Stimulated activated CD4-positive, alpha-beta T cell treated with anti-CD3 and anti-CD28 coated beads, Interleukin-4, amount 100 ng/mL, for 4 hours (primary cell): ENCODE data around the gene GPR85.
"Not testable (repeated sequence)": the region's sequence is repeated elsewhere in the genome, so short reads cannot be mapped to it uniquely, and the experiment has no call there.

Experiments
- DNase-seq, 2 experiments: peaks; one replicate each; pipeline ENCODE4 v3.0.0-alpha.2; 2020

The GPR85 gene

DNA sequence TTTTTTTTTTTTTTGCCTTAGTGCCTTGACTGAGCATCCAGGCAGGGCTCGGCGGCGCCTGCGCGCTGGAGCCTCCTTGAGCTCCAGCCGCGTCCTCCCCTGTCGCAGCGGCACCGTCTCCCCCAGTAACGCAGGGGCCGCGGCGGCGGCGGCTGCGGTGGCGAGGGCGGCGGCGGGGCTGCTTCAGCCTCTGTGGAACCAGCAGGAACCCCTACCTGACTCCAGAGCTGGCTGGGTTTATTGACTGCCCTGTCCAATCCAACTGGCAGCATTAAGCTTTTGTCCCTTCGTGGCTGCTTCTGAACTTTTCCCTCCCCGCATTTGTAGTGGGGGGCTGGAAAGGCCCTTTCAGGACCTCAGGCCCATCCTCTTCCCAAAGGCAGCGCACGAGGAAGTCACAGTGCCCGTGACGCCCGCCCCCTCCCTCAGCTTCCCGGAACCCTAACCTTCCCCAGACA lies at the start of gene GPR85:
GPR85 (minus strand) TSS at position 397 of the 458 bp plus-strand sequence. CDS start 2,106 bp downstream, outside the sequence.
- DNase-seq, result peak in 1 of 2 experiments; percentile 11

GRCh38 chr7:113134025-113134424 lies 47.4 kb upstream of the GPR85 start:
- no peak for DNase-seq

GRCh38 chr7:113131367-113131766 lies 44.7 kb upstream of the GPR85 start:
- no peak for DNase-seq

GRCh38 chr7:113128031-113128430 lies 41.4 kb upstream of the GPR85 start:
- DNase-seq, result no peak

- DNase-seq, result no peak
Observed at GRCh38 chr7:113125728-113126127, 39.1 kb upstream of the GPR85 start.

DNA sequence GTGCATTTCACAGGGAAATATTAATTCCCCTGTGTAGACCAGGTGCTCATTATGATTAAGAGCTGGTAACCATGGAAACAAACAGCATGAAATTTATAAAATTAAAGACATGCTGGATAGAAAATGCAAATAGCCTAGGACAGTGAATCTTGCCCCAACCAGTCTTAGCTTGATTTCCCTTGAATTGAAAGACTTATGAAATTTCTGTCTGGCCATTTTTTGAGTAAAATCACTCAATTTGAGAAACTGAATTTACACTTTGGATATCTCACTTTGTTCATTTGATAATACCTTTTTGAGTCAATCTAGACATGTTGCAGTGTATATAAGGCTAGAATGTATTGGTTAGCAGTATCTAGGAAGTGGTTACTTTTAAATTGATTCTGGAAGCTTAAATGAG lies 36.1 kb upstream of the GPR85 start:
- no peak for DNase-seq

DNA sequence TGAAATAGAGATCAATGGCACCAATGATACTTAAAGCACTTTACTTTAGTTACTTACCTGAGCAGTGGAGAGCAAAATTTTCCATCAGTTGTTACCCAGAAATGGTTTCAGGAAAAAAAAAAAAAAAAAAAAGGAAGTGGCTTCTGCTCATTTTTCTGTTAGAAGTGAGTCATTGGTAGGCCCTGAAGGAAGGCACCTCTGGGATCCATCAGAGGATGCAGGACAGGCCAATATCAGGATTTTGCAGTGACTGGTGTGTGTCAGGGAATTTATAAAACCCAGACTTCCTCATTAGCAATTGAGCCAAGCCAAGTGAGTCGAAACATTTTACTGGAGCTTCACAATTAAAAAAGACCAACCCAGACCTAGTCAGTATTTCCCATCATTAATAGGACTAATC lies 34.0 kb upstream of the GPR85 start:
- no peak for DNase-seq

DNA sequence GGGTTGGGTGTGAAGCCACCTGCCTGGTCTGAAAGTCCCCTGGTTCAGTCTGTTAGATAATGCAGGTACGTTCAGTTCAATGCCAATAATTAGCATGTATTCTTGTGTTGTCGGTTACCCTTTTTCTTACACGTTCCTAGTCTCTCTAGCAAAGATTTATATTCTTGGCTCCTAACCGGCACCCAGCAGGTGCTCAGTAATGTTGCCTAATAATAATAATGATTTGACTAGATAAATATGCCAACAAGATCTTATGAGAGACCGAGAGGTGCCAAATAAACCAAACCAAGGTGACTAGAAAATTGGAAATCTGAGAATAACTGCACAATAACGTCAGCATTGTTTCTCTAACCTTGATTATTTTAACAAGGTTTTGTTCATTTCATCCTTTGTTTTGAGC lies 32.8 kb upstream of the GPR85 start:
- DNase-seq, result no peak

DNA sequence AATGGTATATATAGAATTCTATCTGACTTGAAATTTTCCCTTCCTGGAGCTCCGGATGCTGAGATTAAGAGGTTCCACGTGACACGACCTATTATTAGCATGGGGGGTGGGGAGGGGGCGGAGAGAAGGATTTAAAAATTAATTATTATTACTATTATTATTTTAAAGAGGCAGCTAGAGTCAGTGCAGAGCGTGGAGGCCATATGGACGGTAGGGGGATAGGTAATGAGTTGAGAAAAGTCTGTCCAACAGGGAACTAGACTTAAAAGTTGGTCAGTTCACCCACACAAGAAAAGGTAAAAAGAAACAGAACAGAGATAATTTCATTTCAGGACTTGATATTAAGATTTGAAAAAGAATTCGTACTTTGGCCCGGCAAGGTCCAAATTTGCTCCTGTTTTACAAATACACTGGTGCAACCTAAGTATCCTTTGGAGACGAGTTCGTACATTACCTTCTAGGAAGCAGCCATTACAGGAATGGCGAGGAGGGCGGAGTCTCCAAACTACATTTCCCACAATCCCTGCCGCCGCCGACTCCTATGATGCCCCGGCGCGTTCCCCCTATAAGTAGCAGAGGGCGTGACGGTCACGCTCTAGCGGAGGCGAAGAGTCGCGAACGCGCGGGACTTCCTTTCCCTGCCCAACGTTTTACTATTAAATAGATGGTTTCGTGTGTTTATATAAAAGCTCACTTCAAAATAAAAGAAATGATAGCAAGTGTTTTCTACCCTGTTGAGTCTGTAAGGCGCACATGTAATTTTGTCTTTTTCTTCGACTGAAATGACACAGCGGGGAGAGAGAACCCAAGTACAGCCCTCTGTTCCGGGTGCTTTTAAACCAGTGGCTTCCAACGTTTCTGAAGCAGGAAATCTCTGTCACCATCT lies 31.7 kb upstream of the GPR85 start, which contains the start of gene SMIM30:
SMIM30 (minus strand) TSS at position 481 of the 886 bp plus-strand sequence. CDS start 976 bp downstream, outside the sequence.
- peak; percentile 81 to 88 for DNase-seq

DNA sequence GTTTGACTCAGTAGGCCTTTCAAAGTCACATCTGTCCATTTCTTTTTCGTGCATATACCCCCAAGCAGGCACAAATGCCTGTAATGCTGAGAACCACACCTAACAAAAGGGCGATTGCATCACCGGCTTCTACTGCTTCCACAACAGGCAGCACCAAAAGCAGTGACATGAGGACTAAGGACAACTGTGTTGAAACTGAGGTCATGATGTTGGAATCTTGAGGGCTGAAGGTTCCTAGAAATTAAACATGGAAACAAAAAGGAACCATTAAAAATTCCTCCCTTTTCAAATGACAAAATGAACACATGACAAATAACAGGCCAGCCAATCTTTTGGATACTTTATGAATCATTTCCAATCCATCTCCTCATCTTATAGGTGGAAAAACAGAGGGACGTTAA lies 30.7 kb upstream of the GPR85 start:
- not testable (repeated sequence) for DNase-seq

- no peak for DNase-seq
Observed at GRCh38 chr7:113113912-113114311, 27.3 kb upstream of the GPR85 start.

DNA sequence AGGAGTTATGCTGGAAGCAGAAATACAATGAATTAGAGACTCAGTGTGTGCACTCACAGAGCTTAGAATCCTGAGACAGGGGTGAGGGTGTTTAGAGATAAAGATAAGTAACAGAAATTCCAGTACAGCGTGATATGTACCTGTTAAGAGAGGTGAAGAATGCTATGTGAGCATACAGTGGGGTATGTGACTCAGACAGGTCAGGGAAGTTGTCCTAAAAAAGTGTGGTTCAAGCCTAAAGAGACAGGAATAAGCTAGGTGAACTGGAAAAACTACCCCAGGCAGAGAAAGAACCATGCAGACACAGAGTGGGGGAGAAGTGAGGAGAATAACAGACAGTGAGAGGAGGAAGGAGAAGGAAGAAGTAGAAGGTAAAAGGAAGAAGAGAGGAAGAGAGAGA lies 23.1 kb upstream of the GPR85 start:
- no peak for DNase-seq

- no peak for DNase-seq
Observed at GRCh38 chr7:113100121-113100603, 13.5 kb upstream of the GPR85 start.

- DNase-seq, result no peak
Observed at GRCh38 chr7:113099284-113099919, 12.8 kb upstream of the GPR85 start.

DNA sequence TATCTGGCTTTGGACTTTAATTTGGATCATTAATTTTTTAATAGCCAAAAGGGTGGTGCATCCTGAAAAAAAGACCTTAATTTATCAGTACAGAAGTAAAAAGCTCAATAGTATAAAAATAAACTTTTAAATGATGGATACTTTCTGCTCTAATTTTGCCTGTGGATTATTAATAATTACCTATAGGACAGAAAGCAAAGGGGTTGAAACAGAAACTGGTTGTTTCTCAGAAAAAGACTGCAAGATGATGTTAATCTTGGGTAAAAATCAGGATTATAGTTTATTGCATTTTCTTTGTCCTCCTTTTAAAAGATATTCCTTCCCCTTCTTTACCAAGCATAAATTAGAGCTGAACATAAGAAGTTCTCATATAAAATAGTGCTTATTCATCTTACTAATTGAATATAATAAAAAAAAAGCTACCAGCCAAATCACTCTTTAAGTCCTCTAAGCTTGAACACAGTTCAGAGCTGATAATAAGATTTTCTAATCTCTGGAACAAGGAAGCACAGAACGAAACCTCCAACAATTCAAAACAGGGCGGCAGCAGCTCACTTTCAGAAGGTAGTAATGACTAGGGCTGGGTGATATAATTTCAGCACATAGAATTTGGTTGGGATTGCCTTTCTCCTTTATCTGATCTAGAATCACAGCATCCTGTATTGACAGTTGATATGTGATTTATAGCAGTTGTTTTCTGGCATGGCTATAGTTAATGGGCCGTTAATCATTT lies 8.1 kb upstream of the GPR85 start:
- DNase-seq, result no peak

- DNase-seq, result no peak
Observed at GRCh38 chr7:113093561-113093960, 6.9 kb upstream of the GPR85 start.

GRCh38 chr7:113092762-113093161 lies 6.1 kb upstream of the GPR85 start:
- DNase-seq, result no peak

GRCh38 chr7:113087071-113087998 lies 708 bp upstream of the GPR85 start:
- no peak for DNase-seq

DNA sequence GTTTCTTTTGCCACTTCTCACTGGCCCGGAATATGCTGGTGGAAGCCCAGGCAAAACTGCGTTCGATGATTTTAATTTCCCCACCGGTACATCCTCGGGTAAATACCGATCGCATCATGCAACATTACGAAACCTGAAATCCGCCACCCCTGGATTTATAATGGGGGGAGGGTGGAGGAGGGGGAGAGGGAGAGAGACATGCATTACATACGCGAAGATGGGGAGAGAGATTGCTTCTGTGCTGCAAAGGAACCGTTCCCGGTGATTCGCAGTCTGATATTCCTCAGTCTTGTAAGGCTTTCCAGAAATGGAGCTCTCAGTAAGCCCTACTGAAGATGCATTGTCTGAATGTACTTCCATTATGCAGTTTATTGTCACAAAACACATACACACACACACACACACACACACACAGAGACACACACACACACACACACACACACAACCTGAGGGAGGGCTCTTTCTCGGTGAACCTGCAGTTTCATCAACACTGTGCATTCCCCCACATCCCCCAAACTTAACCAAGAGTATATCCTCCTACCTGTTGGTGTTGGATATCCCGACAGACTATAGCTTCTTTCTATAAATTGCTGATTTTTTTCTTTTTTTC lies 741 bp downstream of the GPR85 start:
- DNase-seq, result no peak

DNA sequence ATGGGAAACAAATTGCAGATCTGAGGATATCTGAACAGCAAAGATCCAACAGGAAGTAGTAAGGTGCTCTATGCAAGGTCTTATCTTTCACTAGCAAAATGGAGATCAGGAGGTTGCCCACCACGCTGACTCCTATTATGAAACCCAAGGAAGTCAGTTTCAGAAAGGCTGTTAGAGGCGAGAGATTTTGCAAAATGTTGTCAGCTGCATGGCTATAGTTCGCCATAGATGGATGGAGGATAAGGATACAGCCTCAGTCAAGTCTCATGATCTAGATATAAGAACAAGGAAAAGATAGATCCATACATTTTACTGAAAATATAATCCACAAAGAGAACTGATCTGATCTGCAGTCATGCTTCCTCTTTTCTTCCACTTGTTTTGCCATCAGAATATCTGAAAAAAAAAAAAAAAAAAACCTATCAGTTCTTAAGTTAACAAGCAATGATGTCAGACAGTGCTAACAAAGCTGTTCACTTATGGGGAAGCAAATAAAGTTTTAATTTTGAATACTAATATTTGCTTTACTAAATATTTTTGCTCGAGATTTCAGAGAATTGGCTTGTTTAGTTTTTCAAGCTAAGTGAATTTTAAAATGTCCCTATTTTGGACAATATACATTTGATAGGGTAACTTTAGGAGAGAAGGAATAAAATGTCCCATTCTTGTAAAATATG lies 2.0 kb downstream of the GPR85 start:
- DNase-seq, result no peak
